WTC11 (cell line): ENCODE measurements around the gene CEP192.

Experiments
- FOXK1 ChIP-seq: sonication (generic); formaldehyde crosslinking; IDR thresholded peaks from 2 replicates; pipeline ENCODE4 v1.8.0; 2022; ENCODE audit warnings: mild to moderate bottlenecking, moderate library complexity, missing genetic modification reagents
- SP1 ChIP-seq: sonication (generic); formaldehyde crosslinking; conservative IDR thresholded peaks from 2 replicates; pipeline ENCODE4 v1.8.1; 2022; ENCODE audit warnings: missing genetic modification reagents

DNA sequence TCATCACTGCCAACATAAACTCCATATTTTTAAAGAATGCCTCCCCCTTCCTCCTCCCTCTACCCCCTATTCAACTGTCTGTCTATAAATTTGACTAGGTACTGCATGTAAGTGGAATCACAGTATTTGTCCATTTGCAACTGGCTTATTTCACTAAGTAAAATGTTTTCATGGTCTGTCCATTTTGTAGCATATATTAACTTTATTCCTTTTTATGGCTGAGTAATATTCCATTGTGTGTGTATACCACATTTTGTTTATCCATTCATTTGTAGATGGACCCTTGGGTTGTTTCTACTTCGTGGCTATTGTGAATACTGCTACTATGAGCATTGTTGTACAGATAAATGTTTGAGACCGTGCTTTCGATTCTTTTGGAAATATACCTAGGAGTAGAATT lies 32.7 kb upstream of the CEP192 start:
- no peak for TF ChIP-seq SP1 (CRISPR knock-in tag)
- TF ChIP-seq FOXK1, result no peak
